Measurements from ENCODE around the gene RFX8.

DNA sequence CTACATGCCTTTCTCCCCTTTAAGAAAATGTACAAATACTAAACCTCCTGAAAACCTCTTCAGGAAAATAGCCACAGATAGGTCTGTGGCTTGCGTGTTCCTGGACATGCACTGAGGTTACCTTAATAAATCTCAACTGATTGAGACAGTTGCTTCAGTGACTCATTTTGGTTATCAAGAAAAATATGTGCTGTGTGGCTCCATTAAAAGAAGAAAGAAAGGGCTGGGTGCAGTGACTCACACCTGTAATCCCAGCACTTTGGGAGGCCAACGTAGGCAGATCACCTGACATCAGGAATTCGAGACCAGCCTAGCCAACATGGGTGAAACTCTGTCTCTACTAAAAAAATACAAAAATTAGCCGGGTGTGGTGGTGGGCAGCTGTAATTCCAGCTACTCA is 114.7 kb downstream of the RFX8 start:
- TF ChIP-seq SREBF2 (IDR thresholded peaks at IDR 0.05) (no peak), SMC3 (IDR thresholded peaks at IDR 0.05) (no peak), HDAC2 (IDR thresholded peaks at IDR 0.05) (no peak), RAD21 (conservative IDR thresholded peaks at IDR 0.05 in 1 of 2, IDR thresholded peaks at IDR 0.05 in 1 of 2) (no peak), POLR2A (IDR thresholded peaks at IDR 0.05; ENCODE audit: low read length) (no peak), CBX8 (IDR thresholded peaks at IDR 0.05) (no peak), PHF8 (IDR thresholded peaks at IDR 0.05; ENCODE audit: borderline replicate concordance, low read depth) (no peak), ZFP36 (IDR thresholded peaks at IDR 0.05; ENCODE audit: borderline replicate concordance, partially characterized antibody) (no peak)
- TF ChIP-seq, protein P1, sequence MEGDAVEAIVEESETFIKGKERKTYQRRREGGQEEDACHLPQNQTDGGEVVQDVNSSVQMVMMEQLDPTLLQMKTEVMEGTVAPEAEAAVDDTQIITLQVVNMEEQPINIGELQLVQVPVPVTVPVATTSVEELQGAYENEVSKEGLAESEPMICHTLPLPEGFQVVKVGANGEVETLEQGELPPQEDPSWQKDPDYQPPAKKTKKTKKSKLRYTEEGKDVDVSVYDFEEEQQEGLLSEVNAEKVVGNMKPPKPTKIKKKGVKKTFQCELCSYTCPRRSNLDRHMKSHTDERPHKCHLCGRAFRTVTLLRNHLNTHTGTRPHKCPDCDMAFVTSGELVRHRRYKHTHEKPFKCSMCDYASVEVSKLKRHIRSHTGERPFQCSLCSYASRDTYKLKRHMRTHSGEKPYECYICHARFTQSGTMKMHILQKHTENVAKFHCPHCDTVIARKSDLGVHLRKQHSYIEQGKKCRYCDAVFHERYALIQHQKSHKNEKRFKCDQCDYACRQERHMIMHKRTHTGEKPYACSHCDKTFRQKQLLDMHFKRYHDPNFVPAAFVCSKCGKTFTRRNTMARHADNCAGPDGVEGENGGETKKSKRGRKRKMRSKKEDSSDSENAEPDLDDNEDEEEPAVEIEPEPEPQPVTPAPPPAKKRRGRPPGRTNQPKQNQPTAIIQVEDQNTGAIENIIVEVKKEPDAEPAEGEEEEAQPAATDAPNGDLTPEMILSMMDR (IDR thresholded peaks at IDR 0.05) = no peak
